Caco-2 (cell line): Measurements from ENCODE around the gene ABCC1. TPM values are rescaled to one million over a fixed set of nuclear protein-coding genes. Genes with fewer than 3 reads are reported as not detected.
A peak's percentile ranks its signal among the peaks of the same experiment; 100 is the strongest.

Source experiments
- BruUV-seq: library from RNA; stranded (reverse); fragments of 400-500 nt; replicated peaks from 2 replicates; lab custom pipeline; 2021; lab: Mats Ljungman, UMichigan
- CTCF ChIA-PET: fragments of 300-600 bp; sonication (Branson Sonifier 250); formaldehyde crosslinking; loops from one replicate; lab custom pipeline; 2022; ENCODE audit warnings: antibody characterized with exemption; lab: Charles Lee
- POLR2A ChIA-PET: fragments of 300-600 bp; sonication (Branson Sonifier 250); formaldehyde crosslinking; loops from one replicate; lab custom pipeline; 2022; ENCODE audit warnings: antibody characterized with exemption; lab: Charles Lee
- DNase-seq, 2 experiments: peaks; one replicate each; pipeline versions ENCODE4 v3.0.0 to v3.0.0-alpha.2; 2020 to 2022
- H3K27me3 ChIP-seq: replicated peaks from 2 replicates; pipeline ENCODE4 v1.6.0; 2011; ENCODE audit warnings: low read length; ENCODE audit not compliant: control insufficient read depth, insufficient read depth
- H3K36me3 ChIP-seq: 2 replicates; pipeline ENCODE4 v1.5.1; 2011; ENCODE audit warnings: low read length; ENCODE audit not compliant: control insufficient read depth, insufficient read depth
- H3K4me1 ChIP-seq: fragments of 250-450 bp; sonication (Bioruptor Pico); 2 replicates; pipeline ENCODE4 v1.5.1; 2020; ENCODE audit warnings: mild to moderate bottlenecking
- H3K4me3 ChIP-seq: 2 replicates; pipeline ENCODE4 v1.5.1; 2011; ENCODE audit warnings: low read depth, mild to moderate bottlenecking, control low read depth, low read length
- H3K9me3 ChIP-seq: fragments of 250-450 bp; sonication (Bioruptor Pico); 2 replicates; pipeline ENCODE4 v1.5.1; 2020; ENCODE audit warnings: mild to moderate bottlenecking, moderate library complexity
- H3K27ac Mint-ChIP-seq: one replicate; pipeline ENCODE4 v1.8.0; 2022; ENCODE audit warnings: mixed read lengths; ENCODE audit not compliant: unreplicated experiment
- H3K27me3 Mint-ChIP-seq: one replicate; pipeline ENCODE4 v1.8.0; 2022; ENCODE audit warnings: mixed read lengths; ENCODE audit not compliant: insufficient read depth, unreplicated experiment
- H3K36me3 Mint-ChIP-seq: one replicate; pipeline ENCODE4 v1.8.0; 2022; ENCODE audit warnings: mild to moderate bottlenecking, mixed read lengths; ENCODE audit not compliant: insufficient read depth, unreplicated experiment
- H3K4me1 Mint-ChIP-seq: one replicate; pipeline ENCODE4 v1.8.0; 2022; ENCODE audit warnings: low read depth, mixed read lengths; ENCODE audit not compliant: unreplicated experiment
- H3K4me3 Mint-ChIP-seq: one replicate; pipeline ENCODE4 v1.8.0; 2022; ENCODE audit warnings: mild to moderate bottlenecking, moderate library complexity, mixed read lengths; ENCODE audit not compliant: unreplicated experiment
- H3K9me3 Mint-ChIP-seq: one replicate; pipeline ENCODE4 v1.8.0; 2022; ENCODE audit warnings: mixed read lengths; ENCODE audit not compliant: unreplicated experiment
- CTCF ChIP-seq, 2 experiments: fragments of 200-600 bp in 1 of 2; IDR thresholded peaks; 1 replicate in 1 of 2; 2 replicates in 1 of 2; pipeline versions ENCODE4 v1.5.1 to v1.8.0; 2011 to 2022; ENCODE audit warnings: antibody characterized with exemption in 1 of 2, control low read depth in 1 of 2, inconsistent platforms in 1 of 2, low read depth in 1 of 2, low read length in 1 of 2, mild to moderate bottlenecking in 1 of 2, moderate library complexity in 1 of 2; ENCODE audit not compliant: insufficient read depth in 1 of 2, severe bottlenecking in 1 of 2, unreplicated experiment in 1 of 2
- intact Hi-C: fragments of 100-400 bp; cut with micrococcal nuclease; formaldehyde crosslinking; loops from one replicate; pipeline ENCODE4 v1.10.0; 2022; ENCODE audit not compliant: unreplicated experiment
- total RNA-seq: library from RNA; stranded (reverse); gene quantifications from 2 replicates; pipeline ENCODE4 v1.2.3, GENCODE V29; 2022

Gene ABCC1
- total RNA-seq, 1 experiment from 2014 or later, result 22.3 TPM

- Histone ChIP-seq H3K4me1 (no peaks in the 10 kb centered on the region; the same call in 1 of the 2 replicates), H3K4me3 (no peak overlapping the region), H3K27me3 (no peaks in the 10 kb centered on the region), H3K36me3 (no peaks in the 10 kb centered on the region), H3K9me3 (no peaks in the 10 kb centered on the region)
- intact Hi-C loops, result loop anchor here (10.0 kb wide), 1 partner anchor 137 kb away; no protein-coding TSS in a partner anchor
- Mint-ChIP-seq H3K27me3 (no peaks in the 10 kb centered on the region), H3K27ac (no peak overlapping the region), H3K4me1 (peaks cover 6% of the 10 kb centered on the region), H3K9me3 (no peaks in the 10 kb centered on the region), H3K36me3 (peaks cover 29% of the 10 kb centered on the region), H3K4me3 (no peak overlapping the region)
- no peak for TF ChIP-seq CTCF (IDR thresholded peaks at IDR 0.05; ENCODE audit: insufficient read depth in 1 of 2, low read depth in 1 of 2, low read length in 1 of 2, severe bottlenecking in 1 of 2, unreplicated experiment in 1 of 2)
- ChIA-PET POLR2A (no interaction called here), CTCF (no interaction called here)
- DNase-seq, result no peak
- no TSS peak for BruUV-seq
Observed at GRCh38 chr16:16012144-16012543, 62.7 kb downstream of the ABCC1 start.

- intact Hi-C loops, result loop anchor here (10.0 kb wide), 1 partner anchor 139 kb away; no protein-coding TSS in a partner anchor
- H3K27me3 ChIP-seq, result no peaks in the 10 kb centered on the region
- no peak for TF ChIP-seq CTCF (IDR thresholded peaks at IDR 0.05; ENCODE audit: insufficient read depth in 1 of 2, low read depth in 1 of 2, low read length in 1 of 2, severe bottlenecking in 1 of 2, unreplicated experiment in 1 of 2)
- Mint-ChIP-seq H3K36me3 (peaks cover 36% of the 10 kb centered on the region), H3K9me3 (no peaks in the 10 kb centered on the region), H3K4me3 (no peak overlapping the region), H3K27ac (no peak overlapping the region), H3K27me3 (no peaks in the 10 kb centered on the region), H3K4me1 (no peaks in the 10 kb centered on the region)
- no peaks in the 10 kb centered on the region; the same call in 1 of the 2 replicates for H3K4me1 ChIP-seq
- ChIA-PET POLR2A (no interaction called here), CTCF (no interaction called here)
- no peak overlapping the region for H3K4me3 ChIP-seq
- H3K36me3 ChIP-seq, result no peaks in the 10 kb centered on the region
- no peaks in the 10 kb centered on the region for H3K9me3 ChIP-seq
- no TSS peak for BruUV-seq
- no peak for DNase-seq
Observed at GRCh38 chr16:16013812-16014211, 64.4 kb downstream of the ABCC1 start.

- no peaks in the 10 kb centered on the region for H3K4me1 Mint-ChIP-seq
- no peaks in the 10 kb centered on the region for H3K9me3 Mint-ChIP-seq
- no TSS peak for BruUV-seq
- Histone ChIP-seq H3K27me3 (no peaks in the 10 kb centered on the region), H3K36me3 (peaks cover 3% of the 10 kb centered on the region), H3K4me3 (no peak overlapping the region), H3K9me3 (no peaks in the 10 kb centered on the region), H3K4me1 (no peaks in the 10 kb centered on the region; the same call in 1 of the 2 replicates)
- POLR2A ChIA-PET, result no interaction called here
- CTCF ChIA-PET, result no interaction called here
- intact Hi-C loops, result loop anchor here (10.0 kb wide), 1 partner anchor 140 kb away; no protein-coding TSS in a partner anchor
- H3K36me3 Mint-ChIP-seq, result peaks cover 33% of the 10 kb centered on the region
- no peaks in the 10 kb centered on the region for H3K27me3 Mint-ChIP-seq
- TF ChIP-seq CTCF (IDR thresholded peaks at IDR 0.05; ENCODE audit: insufficient read depth in 1 of 2, low read depth in 1 of 2, low read length in 1 of 2, severe bottlenecking in 1 of 2, unreplicated experiment in 1 of 2), result no peak
- peak overlapping the region; percentile 70 for H3K27ac Mint-ChIP-seq
- H3K4me3 Mint-ChIP-seq, result no peak overlapping the region
- peak; percentile 58 to 64 for DNase-seq
Observed at GRCh38 chr16:16014329-16015224, 65.2 kb downstream of the ABCC1 start.
